OCI-LY7 (cell line): ENCODE measurements around the gene PARD3. TPM values are rescaled to one million over a fixed set of nuclear protein-coding genes. Genes with fewer than 3 reads are reported as not detected.

Experiments used
- BruUV-seq: library from RNA; stranded (reverse); fragments of 400-500 nt; replicated peaks from 2 replicates; lab custom pipeline; 2021; lab: Mats Ljungman, UMichigan
- CTCF ChIA-PET: fragments of 300-600 bp; sonication (Branson Sonifier 250); formaldehyde crosslinking; loops from one replicate; lab custom pipeline; 2022; ENCODE audit warnings: antibody characterized with exemption; ENCODE audit not compliant: unreplicated experiment; lab: Charles Lee
- POLR2A ChIA-PET: fragments of 300-600 bp; sonication (Branson Sonifier 250); formaldehyde crosslinking; loops from one replicate; lab custom pipeline; 2022; ENCODE audit warnings: antibody characterized with exemption; lab: Charles Lee
- DNase-seq: peaks from one replicate; pipeline ENCODE4 v3.0.0-alpha.2; 2015; ENCODE audit warnings: low spot score
- H2AFZ ChIP-seq: fragments of 200-600 bp; sonication (generic), shearing (Covaris generic); 2 replicates; pipeline ENCODE4 v1.6.1; 2014; ENCODE audit warnings: mild to moderate bottlenecking, antibody characterized with exemption, low read length, moderate library complexity
- H3K27ac ChIP-seq: fragments of 200-600 bp; sonication (generic); 2 replicates; pipeline ENCODE4 v1.5.1; 2014; ENCODE audit warnings: mixed run types, low read depth, mild to moderate bottlenecking, moderate library complexity, low read length, inconsistent platforms; ENCODE audit not compliant: poor library complexity, severe bottlenecking
- H3K36me3 ChIP-seq: fragments of 200-600 bp; sonication (generic); 2 replicates; pipeline ENCODE4 v1.6.1; 2014; ENCODE audit warnings: mild to moderate bottlenecking, antibody characterized with exemption, low read length, moderate library complexity, mixed read lengths; ENCODE audit not compliant: insufficient read depth
- H3K4me1 ChIP-seq: fragments of 200-600 bp; sonication (generic); 2 replicates; pipeline ENCODE4 v1.5.1; 2014; ENCODE audit warnings: mild to moderate bottlenecking, low read length; ENCODE audit not compliant: insufficient read depth, poor library complexity, severe bottlenecking
- H3K4me2 ChIP-seq: fragments of 200-600 bp; sonication (generic); 2 replicates; pipeline ENCODE4 v1.6.1; 2014; ENCODE audit warnings: mild to moderate bottlenecking, low read length
- H3K4me3 ChIP-seq: fragments of 200-600 bp; sonication (generic); 2 replicates; pipeline ENCODE4 v1.5.1; 2014; ENCODE audit warnings: mild to moderate bottlenecking, low read depth, low read length; ENCODE audit not compliant: poor library complexity, severe bottlenecking
- H3K79me2 ChIP-seq: fragments of 200-600 bp; sonication (generic); 2 replicates; pipeline ENCODE4 v1.6.1; 2016; ENCODE audit warnings: low read depth, mild to moderate bottlenecking, low read length, moderate library complexity, mixed read lengths; ENCODE audit not compliant: insufficient read depth
- H3K9me2 ChIP-seq: fragments of 200-600 bp; sonication (generic); 2 replicates; pipeline ENCODE4 v1.6.1; 2016; ENCODE audit warnings: mild to moderate bottlenecking, low read length, mixed read lengths; ENCODE audit not compliant: insufficient read depth
- H3K9me3 ChIP-seq: fragments of 200-600 bp; sonication (generic); 2 replicates; pipeline ENCODE4 v1.6.1; 2014; ENCODE audit warnings: mild to moderate bottlenecking, mixed run types, low read length, mixed read lengths
- H4K20me1 ChIP-seq: fragments of 200-600 bp; sonication (generic); 2 replicates; pipeline ENCODE4 v1.6.1; 2014; ENCODE audit warnings: mild to moderate bottlenecking, antibody characterized with exemption, low read length, moderate library complexity, mixed read lengths; ENCODE audit not compliant: insufficient read depth
- EZH2phosphoT487 ChIP-seq: fragments of 200-600 bp; sonication (generic); IDR thresholded peaks from 2 replicates; pipeline ENCODE4 v1.6.1; 2018; ENCODE audit warnings: low read depth, borderline replicate concordance, mild to moderate bottlenecking, mixed run types, antibody characterized with exemption, low read length, moderate library complexity, mixed read lengths
- intact Hi-C: fragments of 100-400 bp; cut with micrococcal nuclease; formaldehyde crosslinking; loops from one replicate; pipeline ENCODE4 v1.10.0; 2022; ENCODE audit not compliant: unreplicated experiment
- total RNA-seq, 2 experiments: library from RNA; depleted of rRNA in 1 of 2; stranded (reverse); fragments of >200 nt in 1 of 2; shearing (Covaris generic) in 1 of 2; gene quantifications; 2 replicates each; pipeline ENCODE4 v1.2.3, GENCODE V29; 2014 to 2022
- TF ChIP-seq, protein P1 (sequence below): fragments of 200-600 bp; sonication (generic); conservative IDR thresholded peaks from 2 replicates; pipeline ENCODE4 v1.5.1; 2014; ENCODE audit warnings: mild to moderate bottlenecking, antibody characterized with exemption, low read length, moderate library complexity, mixed read lengths

Gene PARD3
- total RNA-seq, 2 experiments from 2014 or later = not detected

DNA sequence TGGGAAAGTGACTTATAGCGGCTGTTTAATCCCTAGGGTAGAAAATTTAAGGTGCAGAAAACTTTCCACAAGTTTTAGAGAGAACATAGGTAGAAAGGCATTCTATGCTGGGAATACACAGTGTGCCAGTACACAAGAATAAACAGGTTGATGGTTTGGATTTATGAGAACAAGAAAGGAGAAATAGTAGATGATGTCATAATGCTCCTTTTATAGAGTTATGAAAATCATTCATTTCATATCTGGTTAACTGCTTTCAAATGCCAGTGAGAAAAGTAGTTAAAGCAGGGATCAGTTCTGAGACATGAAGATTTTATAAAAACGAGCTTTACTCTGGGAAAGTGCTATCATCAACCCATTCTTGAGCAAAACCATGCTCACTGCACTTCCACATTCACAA is 311.4 kb downstream of the PARD3 start:
- no peak for TF ChIP-seq EZH2phosphoT487
- TF ChIP-seq, protein P1, sequence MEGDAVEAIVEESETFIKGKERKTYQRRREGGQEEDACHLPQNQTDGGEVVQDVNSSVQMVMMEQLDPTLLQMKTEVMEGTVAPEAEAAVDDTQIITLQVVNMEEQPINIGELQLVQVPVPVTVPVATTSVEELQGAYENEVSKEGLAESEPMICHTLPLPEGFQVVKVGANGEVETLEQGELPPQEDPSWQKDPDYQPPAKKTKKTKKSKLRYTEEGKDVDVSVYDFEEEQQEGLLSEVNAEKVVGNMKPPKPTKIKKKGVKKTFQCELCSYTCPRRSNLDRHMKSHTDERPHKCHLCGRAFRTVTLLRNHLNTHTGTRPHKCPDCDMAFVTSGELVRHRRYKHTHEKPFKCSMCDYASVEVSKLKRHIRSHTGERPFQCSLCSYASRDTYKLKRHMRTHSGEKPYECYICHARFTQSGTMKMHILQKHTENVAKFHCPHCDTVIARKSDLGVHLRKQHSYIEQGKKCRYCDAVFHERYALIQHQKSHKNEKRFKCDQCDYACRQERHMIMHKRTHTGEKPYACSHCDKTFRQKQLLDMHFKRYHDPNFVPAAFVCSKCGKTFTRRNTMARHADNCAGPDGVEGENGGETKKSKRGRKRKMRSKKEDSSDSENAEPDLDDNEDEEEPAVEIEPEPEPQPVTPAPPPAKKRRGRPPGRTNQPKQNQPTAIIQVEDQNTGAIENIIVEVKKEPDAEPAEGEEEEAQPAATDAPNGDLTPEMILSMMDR = no peak
- intact Hi-C loops = no loop called here
- Histone ChIP-seq H4K20me1 (no peaks in the 10 kb centered on the region), H3K4me3 (no peak overlapping the region), H3K4me2 (no peak overlapping the region), H3K4me1 (no peaks in the 10 kb centered on the region), H3K79me2 (no peaks in the 10 kb centered on the region), H3K36me3 (no peaks in the 10 kb centered on the region), H3K9me2 (no peaks in the 10 kb centered on the region), H3K27ac (no peak overlapping the region), H3K9me3 (no peaks in the 10 kb centered on the region), H2AFZ (no peak overlapping the region)
- ChIA-PET POLR2A (no interaction called here), CTCF (no interaction called here)
- no peak for DNase-seq
- no TSS peak for BruUV-seq

DNA sequence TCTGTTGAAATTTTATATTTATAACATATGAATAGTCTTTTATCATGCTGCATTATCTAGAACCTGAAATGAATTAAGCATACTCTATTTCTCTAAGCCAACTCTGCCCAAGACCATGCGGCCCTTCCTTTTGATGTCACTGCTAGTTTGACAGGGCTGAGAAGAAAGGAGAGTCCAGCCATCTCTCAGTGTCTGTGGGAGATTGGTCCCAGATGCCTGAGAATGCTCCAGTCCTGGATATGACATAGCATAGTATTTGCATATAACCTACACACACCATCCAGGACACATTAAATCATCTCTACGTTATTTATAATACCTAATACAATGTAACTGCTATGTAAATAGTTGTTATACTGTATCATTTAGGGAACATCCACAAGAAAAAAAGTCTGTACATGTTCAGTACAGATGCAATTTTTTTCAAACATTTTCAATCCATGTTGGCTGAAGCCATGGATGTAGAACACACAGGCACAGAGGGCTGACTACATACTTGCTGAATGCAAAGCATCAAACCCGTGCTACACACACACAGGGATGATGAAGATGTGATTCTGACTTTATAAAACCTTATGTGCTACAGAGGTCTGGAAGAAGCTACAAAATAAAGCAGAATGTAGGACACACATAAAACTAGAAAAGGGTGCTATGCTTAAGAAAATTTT is 315.4 kb downstream of the PARD3 start:
- CTCF ChIA-PET = no interaction called here
- no peak for TF ChIP-seq EZH2phosphoT487
- Histone ChIP-seq H3K4me3 (no peak overlapping the region), H4K20me1 (no peaks in the 10 kb centered on the region), H3K4me1 (no peaks in the 10 kb centered on the region), H3K9me2 (no peaks in the 10 kb centered on the region), H3K9me3 (no peaks in the 10 kb centered on the region), H3K4me2 (no peak overlapping the region), H3K79me2 (no peaks in the 10 kb centered on the region), H3K27ac (no peak overlapping the region), H2AFZ (no peak overlapping the region), H3K36me3 (no peaks in the 10 kb centered on the region)
- BruUV-seq = no TSS peak
- intact Hi-C loops = no loop called here
- POLR2A ChIA-PET = interaction anchor here (0.6 kb wide), 1 partner anchor 228 kb away, joined by 4 read pairs; no protein-coding TSS in a partner anchor
- no peak for DNase-seq

DNA sequence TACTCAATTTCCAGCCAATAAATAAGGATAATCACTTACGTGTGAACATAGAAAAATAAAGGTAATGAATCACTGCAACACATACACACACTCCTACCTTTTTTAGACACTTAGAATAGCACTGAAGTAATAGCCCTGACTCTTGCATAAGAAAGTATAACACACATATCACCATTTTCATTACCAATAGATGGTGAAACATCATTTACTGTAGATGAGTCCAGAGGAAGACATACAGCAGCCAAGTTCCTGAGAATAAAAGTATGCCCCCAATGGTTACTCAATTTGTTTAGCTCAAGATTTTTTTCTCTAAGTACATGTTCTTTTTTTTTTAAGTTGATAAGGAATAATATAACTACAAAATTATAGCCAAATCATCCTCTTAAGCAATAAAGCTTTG is 316.3 kb downstream of the PARD3 start:
- POLR2A ChIA-PET = no interaction called here
- no TSS peak for BruUV-seq
- no peak for DNase-seq
- H3K4me3 ChIP-seq = no peak overlapping the region
- H3K9me2 ChIP-seq = no peaks in the 10 kb centered on the region
- H3K4me1 ChIP-seq = no peaks in the 10 kb centered on the region
- no peaks in the 10 kb centered on the region for H3K36me3 ChIP-seq
- CTCF ChIA-PET = no interaction called here
- no peaks in the 10 kb centered on the region for H3K79me2 ChIP-seq
- H3K4me2 ChIP-seq = no peak overlapping the region
- TF ChIP-seq, protein P1 = no peak
- no peak for TF ChIP-seq EZH2phosphoT487
- intact Hi-C loops = no loop called here
- no peak overlapping the region for H3K27ac ChIP-seq
- no peaks in the 10 kb centered on the region for H4K20me1 ChIP-seq
- H3K9me3 ChIP-seq = no peaks in the 10 kb centered on the region
- no peak overlapping the region for H2AFZ ChIP-seq
